AG04450 (cell line): ENCODE data around the gene CACNA1G. TPM values are rescaled to one million over a fixed set of nuclear protein-coding genes. Genes with fewer than 3 reads are reported as not detected.

Source experiments
- CTCF ChIA-PET: fragments of 300-600, 350-600 bp; formaldehyde crosslinking; extraction: SDS; loops from one replicate; lab custom pipeline; 2022; ENCODE audit warnings: antibody characterized with exemption, inconsistent platforms; lab: Charles Lee
- POLR2A ChIA-PET: fragments of 350-600 bp; formaldehyde crosslinking; extraction: SDS; loops from one replicate; lab custom pipeline; 2021; ENCODE audit warnings: antibody characterized with exemption, inconsistent platforms; lab: Yijun Ruan, JAX
- DNase-seq: peaks from one replicate; pipeline ENCODE4 v3.0.0-alpha.2; 2011; ENCODE audit warnings: low read depth, low spot score
- H3K27ac ChIP-seq: one replicate; pipeline ENCODE4 v1.5.1; 2012; ENCODE audit warnings: low read depth, low read length, control low read depth
- H3K27me3 ChIP-seq: one replicate; pipeline ENCODE4 v1.6.0; 2012; ENCODE audit warnings: low read length; ENCODE audit not compliant: control insufficient read depth, insufficient read depth
- H3K4me3 ChIP-seq: 2 replicates; pipeline ENCODE4 v1.5.1; 2011; ENCODE audit warnings: mild to moderate bottlenecking, low read depth, low read length, control low read depth
- H3K9me3 ChIP-seq: 2 replicates; pipeline ENCODE4 v1.5.1; 2012; ENCODE audit warnings: low read length; ENCODE audit not compliant: control insufficient read depth, insufficient read depth
- polyA plus RNA-seq: library from polyadenylated mRNA; depleted of rRNA; stranded (reverse); fragments of >200 nt; gene quantifications from 2 replicates; pipeline ENCODE4 v1.2.3, GENCODE V29; 2011
- TF ChIP-seq, protein P1 (sequence below): IDR thresholded peaks from 2 replicates; pipeline ENCODE4 v1.5.1; 2011; ENCODE audit warnings: low read depth, low read length, control low read depth, inconsistent platforms

The CACNA1G gene
- polyA plus RNA-seq, 1 experiment = 0.05 TPM

DNA sequence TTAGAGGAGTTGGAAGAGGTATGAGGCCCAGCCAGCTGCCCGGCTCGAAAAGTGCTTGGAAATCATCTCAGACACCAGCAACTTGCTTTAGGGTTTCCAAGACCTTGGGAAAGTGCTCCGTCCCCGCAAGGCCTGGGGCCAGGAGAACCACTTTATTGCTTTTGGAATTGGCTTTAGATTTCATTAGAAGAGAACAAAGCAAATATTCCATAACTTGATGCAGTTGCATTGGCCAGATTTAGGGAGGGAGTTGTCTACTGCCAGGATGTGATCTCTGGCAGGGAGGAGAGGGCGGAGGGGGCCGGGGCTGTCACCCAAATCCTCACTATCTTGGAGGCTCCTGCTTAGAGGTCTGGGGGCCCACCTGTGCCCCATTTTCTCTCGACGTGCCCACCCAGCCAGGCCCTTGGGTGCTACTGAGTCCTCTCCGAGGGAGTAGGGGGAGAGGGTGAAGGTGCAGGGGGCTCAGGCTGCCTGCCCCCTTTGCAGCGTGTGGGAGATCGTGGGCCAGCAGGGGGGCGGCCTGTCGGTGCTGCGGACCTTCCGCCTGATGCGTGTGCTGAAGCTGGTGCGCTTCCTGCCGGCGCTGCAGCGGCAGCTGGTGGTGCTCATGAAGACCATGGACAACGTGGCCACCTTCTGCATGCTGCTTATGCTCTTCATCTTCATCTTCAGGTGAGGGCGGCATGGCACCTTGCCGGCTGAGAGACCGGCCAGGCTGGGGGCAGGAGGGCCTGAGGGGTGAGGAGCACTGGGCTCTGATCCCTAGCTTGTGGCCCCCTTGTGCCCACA lies 30.6 kb downstream of the CACNA1G start:
- ChIA-PET POLR2A (no interaction called here), CTCF (no interaction called here)

DNA sequence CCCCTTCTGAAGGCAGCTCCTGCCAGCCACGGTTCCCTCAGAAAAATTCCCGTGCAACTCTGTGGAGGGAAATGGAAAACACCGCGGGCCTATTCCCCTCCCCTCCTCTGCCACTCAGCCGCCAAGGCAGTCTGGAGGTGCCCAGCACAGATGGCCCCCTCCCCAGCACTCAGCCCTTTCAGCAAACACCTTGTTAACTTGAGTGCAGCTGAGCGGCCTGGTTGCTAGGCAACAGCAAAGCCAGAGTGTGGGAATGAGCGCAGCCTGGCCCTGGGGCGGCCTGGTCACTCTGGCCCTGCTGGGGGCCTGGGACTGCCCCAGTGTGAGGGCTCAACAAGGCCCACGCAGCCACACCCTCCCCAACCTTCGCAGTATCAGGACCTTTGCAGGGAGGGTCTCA lies 32.8 kb downstream of the CACNA1G start:
- DNase-seq = no peak
- POLR2A ChIA-PET = no interaction called here

More for the DNA sequence above, 30.6 kb downstream of the CACNA1G start:
- DNase-seq = no peak
- Histone ChIP-seq H3K27me3 (peaks cover 20% of the 10 kb centered on the region), H3K27ac (no peak overlapping the region), H3K9me3 (no peaks in the 10 kb centered on the region), H3K4me3 (no peak overlapping the region)
- TF ChIP-seq, protein P1, sequence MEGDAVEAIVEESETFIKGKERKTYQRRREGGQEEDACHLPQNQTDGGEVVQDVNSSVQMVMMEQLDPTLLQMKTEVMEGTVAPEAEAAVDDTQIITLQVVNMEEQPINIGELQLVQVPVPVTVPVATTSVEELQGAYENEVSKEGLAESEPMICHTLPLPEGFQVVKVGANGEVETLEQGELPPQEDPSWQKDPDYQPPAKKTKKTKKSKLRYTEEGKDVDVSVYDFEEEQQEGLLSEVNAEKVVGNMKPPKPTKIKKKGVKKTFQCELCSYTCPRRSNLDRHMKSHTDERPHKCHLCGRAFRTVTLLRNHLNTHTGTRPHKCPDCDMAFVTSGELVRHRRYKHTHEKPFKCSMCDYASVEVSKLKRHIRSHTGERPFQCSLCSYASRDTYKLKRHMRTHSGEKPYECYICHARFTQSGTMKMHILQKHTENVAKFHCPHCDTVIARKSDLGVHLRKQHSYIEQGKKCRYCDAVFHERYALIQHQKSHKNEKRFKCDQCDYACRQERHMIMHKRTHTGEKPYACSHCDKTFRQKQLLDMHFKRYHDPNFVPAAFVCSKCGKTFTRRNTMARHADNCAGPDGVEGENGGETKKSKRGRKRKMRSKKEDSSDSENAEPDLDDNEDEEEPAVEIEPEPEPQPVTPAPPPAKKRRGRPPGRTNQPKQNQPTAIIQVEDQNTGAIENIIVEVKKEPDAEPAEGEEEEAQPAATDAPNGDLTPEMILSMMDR = no peak

DNA sequence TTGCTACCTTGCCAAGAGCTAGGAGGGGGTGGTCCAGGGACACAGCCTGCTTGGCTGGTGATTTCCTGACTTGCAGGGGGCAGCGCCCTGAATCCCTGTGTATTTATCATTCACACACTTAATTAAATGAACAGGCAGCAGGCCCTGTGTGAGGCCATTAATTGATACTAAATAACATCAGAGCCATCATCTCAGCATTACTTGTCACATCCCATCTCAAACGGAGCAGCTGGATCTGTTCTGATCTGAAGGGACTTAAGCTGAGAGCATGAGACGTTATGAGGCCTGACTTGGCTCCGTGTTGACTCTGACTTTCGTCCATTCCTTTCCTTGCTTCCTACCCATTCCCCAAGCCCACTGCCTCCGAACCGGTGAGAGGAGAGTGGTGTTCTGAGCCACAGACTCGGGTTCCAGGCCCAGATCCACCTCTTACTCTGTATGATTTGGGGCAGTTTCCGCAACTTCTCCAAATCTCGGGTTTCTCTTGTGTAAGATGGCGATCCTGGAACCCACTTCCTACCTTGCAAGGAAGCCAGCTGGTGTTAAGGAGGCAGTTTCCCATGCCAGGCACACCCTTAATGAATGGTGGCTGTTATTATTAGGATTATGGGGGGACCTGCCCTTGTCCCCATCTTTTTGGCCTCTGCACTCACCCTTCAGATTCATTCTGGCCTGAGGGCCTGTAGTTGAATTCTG lies 33.8 kb downstream of the CACNA1G start:
- H3K9me3 ChIP-seq = no peaks in the 10 kb centered on the region
- DNase-seq = no peak
- CTCF ChIA-PET = no interaction called here
- POLR2A ChIA-PET = no interaction called here
- peaks cover 11% of the 10 kb centered on the region for H3K27me3 ChIP-seq
- TF ChIP-seq, protein P1 = no peak
- H3K4me3 ChIP-seq = no peak overlapping the region
- no peak overlapping the region for H3K27ac ChIP-seq

More for the DNA sequence above, 32.8 kb downstream of the CACNA1G start:
- Histone ChIP-seq H3K27ac (no peak overlapping the region), H3K4me3 (no peak overlapping the region), H3K9me3 (no peaks in the 10 kb centered on the region), H3K27me3 (peaks cover 10% of the 10 kb centered on the region)
- CTCF ChIA-PET = no interaction called here
- TF ChIP-seq, protein P1 = no peak

DNA sequence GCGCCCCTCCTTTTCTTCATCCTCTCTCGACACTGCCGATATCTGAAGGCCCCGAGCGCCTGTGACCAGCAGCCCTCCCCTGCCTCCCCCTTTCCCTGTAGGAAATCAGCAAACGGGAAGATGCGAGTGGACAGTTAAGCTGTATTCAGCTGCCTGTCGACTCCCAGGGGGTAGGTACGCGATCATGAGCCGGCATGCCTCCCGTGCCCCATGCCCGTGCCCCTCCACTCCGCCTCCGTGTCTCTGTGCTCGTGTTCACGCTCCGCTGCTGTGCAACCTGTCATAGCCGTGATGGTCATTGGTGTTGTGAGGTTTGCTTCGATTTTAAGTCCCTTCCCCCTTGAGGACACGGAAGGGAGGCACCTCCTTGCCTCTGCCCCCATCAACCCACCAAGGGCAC lies 34.4 kb downstream of the CACNA1G start:
- DNase-seq = no peak
- POLR2A ChIA-PET = no interaction called here
- TF ChIP-seq, protein P1 = no peak
- Histone ChIP-seq H3K27ac (no peak overlapping the region), H3K9me3 (no peaks in the 10 kb centered on the region; the same call in 1 of the 2 replicates), H3K4me3 (no peak overlapping the region), H3K27me3 (peaks cover 16% of the 10 kb centered on the region)
- CTCF ChIA-PET = no interaction called here
